DND-41 (cell line): Measurements from ENCODE around the gene CYTL1.

Source experiments
- CTCF ChIP-seq: IDR thresholded peaks from 2 replicates; pipeline ENCODE4 v1.5.1; 2012; ENCODE audit warnings: borderline replicate concordance, low read length, moderate library complexity, mild to moderate bottlenecking; ENCODE audit not compliant: poor library complexity, severe bottlenecking; ENCODE audit errors: extremely low read depth
- EZH2 ChIP-seq: IDR thresholded peaks from 3 replicates; pipeline ENCODE4 v1.6.1; 2012; ENCODE audit warnings: borderline replicate concordance, low read depth, mild to moderate bottlenecking, moderate library complexity, low read length, inconsistent platforms; ENCODE audit not compliant: severe bottlenecking

- TF ChIP-seq CTCF (no peak), EZH2 (no peak)
Observed at GRCh38 chr4:4969298-4969697, 50.0 kb downstream of the CYTL1 start.
